HEK293 (cell line): Measurements from ENCODE around the gene FBXO34.

Experiments used
- ATF2 ChIP-seq: fragments of 450-650 bp; formaldehyde crosslinking; IDR thresholded peaks from 2 replicates; pipeline ENCODE4 v1.5.1; 2016; ENCODE audit warnings: missing biosample characterization, missing genetic modification characterization, low read depth
- BCL11A ChIP-seq: fragments of 450-650 bp; formaldehyde crosslinking; IDR thresholded peaks from 2 replicates; pipeline ENCODE4 v1.5.1; 2016; ENCODE audit warnings: low read depth, missing biosample characterization, missing genetic modification characterization
- GLIS1 ChIP-seq: fragments of 450-650 bp; formaldehyde crosslinking; IDR thresholded peaks from 2 replicates; pipeline ENCODE4 v1.5.1; 2016; ENCODE audit warnings: missing biosample characterization, missing genetic modification characterization
- IKZF3 ChIP-seq: fragments of 450-650 bp; IDR thresholded peaks from 2 replicates; pipeline ENCODE4 v1.5.0; 2018; ENCODE audit warnings: missing biosample characterization, mild to moderate bottlenecking, missing genetic modification characterization, moderate library complexity
- PRDM4 ChIP-seq: fragments of 450-650 bp; formaldehyde crosslinking; IDR thresholded peaks from 2 replicates; pipeline ENCODE4 v1.5.1; 2017; ENCODE audit warnings: missing biosample characterization, missing genetic modification characterization
- REST ChIP-seq: fragments of 450-650 bp; formaldehyde crosslinking; IDR thresholded peaks from 2 replicates; pipeline ENCODE4 v1.5.1; 2016; ENCODE audit warnings: missing biosample characterization, missing genetic modification characterization
- SCRT2 ChIP-seq: fragments of 450-650 bp; formaldehyde crosslinking; IDR thresholded peaks from 2 replicates; pipeline ENCODE4 v1.5.1; 2016; ENCODE audit warnings: missing biosample characterization, missing genetic modification characterization
- YY2 ChIP-seq: fragments of 450-650 bp; formaldehyde crosslinking; IDR thresholded peaks from 2 replicates; pipeline ENCODE4 v1.5.1; 2016; ENCODE audit warnings: missing biosample characterization, missing genetic modification characterization
- ZBTB20 ChIP-seq: fragments of 450-650 bp; formaldehyde crosslinking; IDR thresholded peaks from 2 replicates; pipeline ENCODE4 v1.5.1; 2016; ENCODE audit warnings: missing biosample characterization, missing genetic modification characterization
- ZNF112 ChIP-seq: fragments of 450-650 bp; formaldehyde crosslinking; IDR thresholded peaks from 2 replicates; pipeline ENCODE4 v1.5.0; 2017; ENCODE audit warnings: missing biosample characterization, missing genetic modification characterization
- ZNF132 ChIP-seq: fragments of 450-650 bp; formaldehyde crosslinking; IDR thresholded peaks from 2 replicates; pipeline ENCODE4 v1.5.1; 2017; ENCODE audit warnings: missing biosample characterization, missing genetic modification characterization, borderline replicate concordance
- ZNF169 ChIP-seq: fragments of 450-650 bp; formaldehyde crosslinking; IDR thresholded peaks from 2 replicates; pipeline ENCODE4 v1.5.1; 2016; ENCODE audit warnings: missing biosample characterization, missing genetic modification characterization
- ZNF221 ChIP-seq: fragments of 450-650 bp; formaldehyde crosslinking; IDR thresholded peaks from 2 replicates; pipeline ENCODE4 v1.5.1; 2017; ENCODE audit warnings: missing biosample characterization, missing genetic modification characterization, borderline replicate concordance
- ZNF311 ChIP-seq: fragments of 450-650 bp; formaldehyde crosslinking; IDR thresholded peaks from 2 replicates; pipeline ENCODE4 v1.5.1; 2017; ENCODE audit warnings: missing biosample characterization, missing genetic modification characterization, borderline replicate concordance
- ZNF366 ChIP-seq: fragments of 450-650 bp; formaldehyde crosslinking; conservative IDR thresholded peaks from 2 replicates; pipeline ENCODE4 v1.5.1; 2016; ENCODE audit warnings: missing biosample characterization, missing genetic modification characterization
- ZNF37A ChIP-seq: fragments of 450-650 bp; IDR thresholded peaks from 2 replicates; pipeline ENCODE4 v1.5.1; 2018; ENCODE audit warnings: missing biosample characterization, missing genetic modification characterization
- ZNF404 ChIP-seq: fragments of 450-650 bp; formaldehyde crosslinking; IDR thresholded peaks from 2 replicates; pipeline ENCODE4 v1.5.1; 2017; ENCODE audit warnings: missing biosample characterization, missing genetic modification characterization
- ZNF426 ChIP-seq: fragments of 450-650 bp; formaldehyde crosslinking; IDR thresholded peaks from 2 replicates; pipeline ENCODE4 v1.5.1; 2017; ENCODE audit warnings: missing biosample characterization, missing genetic modification characterization, mild to moderate bottlenecking, inconsistent platforms, moderate library complexity
- ZNF501 ChIP-seq: fragments of 450-650 bp; formaldehyde crosslinking; IDR thresholded peaks from 2 replicates; pipeline ENCODE4 v1.5.1; 2016; ENCODE audit warnings: missing biosample characterization, missing genetic modification characterization
- ZNF513 ChIP-seq: fragments of 450-650 bp; IDR thresholded peaks from 2 replicates; pipeline ENCODE4 v1.5.1; 2018; ENCODE audit warnings: missing biosample characterization, missing genetic modification characterization
- ZNF560 ChIP-seq: fragments of 450-650 bp; formaldehyde crosslinking; IDR thresholded peaks from 2 replicates; pipeline ENCODE4 v1.5.1; 2017; ENCODE audit warnings: missing biosample characterization, missing genetic modification characterization, borderline replicate concordance
- ZNF585B ChIP-seq: fragments of 450-650 bp; formaldehyde crosslinking; IDR thresholded peaks from 2 replicates; pipeline ENCODE4 v1.5.1; 2016; ENCODE audit warnings: missing biosample characterization, missing genetic modification characterization
- ZNF610 ChIP-seq: fragments of 450-650 bp; formaldehyde crosslinking; IDR thresholded peaks from 2 replicates; pipeline ENCODE4 v1.5.1; 2016; ENCODE audit warnings: missing biosample characterization, missing genetic modification characterization, borderline replicate concordance
- ZNF654 ChIP-seq: fragments of 450-650 bp; formaldehyde crosslinking; IDR thresholded peaks from 2 replicates; pipeline ENCODE4 v1.5.1; 2016; ENCODE audit warnings: low read depth, missing biosample characterization, missing genetic modification characterization
- ZNF707 ChIP-seq: fragments of 450-650 bp; formaldehyde crosslinking; IDR thresholded peaks from 2 replicates; pipeline ENCODE4 v1.5.1; 2016; ENCODE audit warnings: missing biosample characterization, missing genetic modification characterization
- ZNF76 ChIP-seq: fragments of 450-650 bp; formaldehyde crosslinking; IDR thresholded peaks from 2 replicates; pipeline ENCODE4; 2016; ENCODE audit warnings: low read depth, missing biosample characterization, missing genetic modification characterization, borderline replicate concordance
- ZSCAN30 ChIP-seq: fragments of 450-650 bp; IDR thresholded peaks from 2 replicates; pipeline ENCODE4 v1.5.1; 2018; ENCODE audit warnings: missing biosample characterization, mild to moderate bottlenecking, missing genetic modification characterization, moderate library complexity
- TF ChIP-seq, protein P1 (sequence below): fragments of 450-650 bp; formaldehyde crosslinking; IDR thresholded peaks from 2 replicates; pipeline ENCODE4 v1.5.1; 2016; ENCODE audit warnings: missing biosample characterization, missing genetic modification characterization, low read depth
- TF ChIP-seq, protein P2 (sequence below): fragments of 450-650 bp; formaldehyde crosslinking; IDR thresholded peaks from 2 replicates; pipeline ENCODE4 v1.5.1; 2017; ENCODE audit warnings: missing biosample characterization, missing genetic modification characterization

FBXO34 gene

DNA sequence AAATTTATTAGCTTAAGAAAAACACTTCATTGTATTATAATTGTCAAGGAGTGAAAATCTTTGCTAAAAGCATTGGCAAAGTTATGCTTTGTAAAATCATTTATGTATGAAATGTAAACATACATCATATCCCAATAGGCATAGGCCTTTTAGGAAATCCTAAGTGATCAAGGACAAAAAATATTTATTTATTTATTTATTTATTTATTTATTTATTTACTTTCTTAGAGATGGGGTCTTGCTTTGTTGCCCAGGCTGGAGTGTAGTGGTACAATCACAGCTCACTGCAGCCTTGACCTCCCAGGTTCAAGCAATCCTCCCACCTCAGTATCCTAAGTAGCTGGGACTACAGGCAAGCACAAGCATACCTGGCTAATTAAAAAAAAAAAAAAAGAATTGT lies 47.9 kb upstream of the FBXO34 start (continued):
- TF ChIP-seq ZNF426 (tag by site-specific recombination) (peak; percentile 67), ATF2 (tag by site-specific recombination) (no peak), ZNF311 (no peak), SCRT2 (tag by site-specific recombination) (no peak), ZNF707 (tag by site-specific recombination) (no peak), ZNF169 (no peak), ZNF132 (tag by site-specific recombination) (no peak), REST (tag by site-specific recombination) (peak; percentile 41; the same call in 1 of the 2 replicates), ZNF560 (tag by site-specific recombination) (0 out of 2 replicates have a peak, but pooled peaks have one; percentile 30), ZNF76 (no peak), ZNF404 (no peak), ZNF654 (tag by site-specific recombination) (peak; percentile 24; the same call in 1 of the 2 replicates), GLIS1 (tag by site-specific recombination) (no peak), ZBTB20 (tag by site-specific recombination) (no peak), ZNF585B (tag by site-specific recombination) (no peak), ZNF366 (no peak), ZNF37A (tag by site-specific recombination) (no peak), ZNF112 (no peak), BCL11A (tag by site-specific recombination) (no peak), PRDM4 (tag by site-specific recombination) (no peak), IKZF3 (tag by site-specific recombination) (no peak), YY2 (no peak), ZNF221 (no peak), ZNF610 (tag by site-specific recombination) (no peak), ZNF501 (tag by site-specific recombination) (no peak), ZNF513 (tag by site-specific recombination) (no peak), ZSCAN30 (tag by site-specific recombination) (no peak)
- TF ChIP-seq, protein P1, sequence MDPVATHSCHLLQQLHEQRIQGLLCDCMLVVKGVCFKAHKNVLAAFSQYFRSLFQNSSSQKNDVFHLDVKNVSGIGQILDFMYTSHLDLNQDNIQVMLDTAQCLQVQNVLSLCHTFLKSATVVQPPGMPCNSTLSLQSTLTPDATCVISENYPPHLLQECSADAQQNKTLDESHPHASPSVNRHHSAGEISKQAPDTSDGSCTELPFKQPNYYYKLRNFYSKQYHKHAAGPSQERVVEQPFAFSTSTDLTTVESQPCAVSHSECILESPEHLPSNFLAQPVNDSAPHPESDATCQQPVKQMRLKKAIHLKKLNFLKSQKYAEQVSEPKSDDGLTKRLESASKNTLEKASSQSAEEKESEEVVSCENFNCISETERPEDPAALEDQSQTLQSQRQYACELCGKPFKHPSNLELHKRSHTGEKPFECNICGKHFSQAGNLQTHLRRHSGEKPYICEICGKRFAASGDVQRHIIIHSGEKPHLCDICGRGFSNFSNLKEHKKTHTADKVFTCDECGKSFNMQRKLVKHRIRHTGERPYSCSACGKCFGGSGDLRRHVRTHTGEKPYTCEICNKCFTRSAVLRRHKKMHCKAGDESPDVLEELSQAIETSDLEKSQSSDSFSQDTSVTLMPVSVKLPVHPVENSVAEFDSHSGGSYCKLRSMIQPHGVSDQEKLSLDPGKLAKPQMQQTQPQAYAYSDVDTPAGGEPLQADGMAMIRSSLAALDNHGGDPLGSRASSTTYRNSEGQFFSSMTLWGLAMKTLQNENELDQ (tag by site-specific recombination) = no peak
- TF ChIP-seq, protein P2, sequence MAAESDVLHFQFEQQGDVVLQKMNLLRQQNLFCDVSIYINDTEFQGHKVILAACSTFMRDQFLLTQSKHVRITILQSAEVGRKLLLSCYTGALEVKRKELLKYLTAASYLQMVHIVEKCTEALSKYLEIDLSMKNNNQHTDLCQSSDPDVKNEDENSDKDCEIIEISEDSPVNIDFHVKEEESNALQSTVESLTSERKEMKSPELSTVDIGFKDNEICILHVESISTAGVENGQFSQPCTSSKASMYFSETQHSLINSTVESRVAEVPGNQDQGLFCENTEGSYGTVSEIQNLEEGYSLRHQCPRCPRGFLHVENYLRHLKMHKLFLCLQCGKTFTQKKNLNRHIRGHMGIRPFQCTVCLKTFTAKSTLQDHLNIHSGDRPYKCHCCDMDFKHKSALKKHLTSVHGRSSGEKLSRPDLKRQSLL (tag by site-specific recombination) = no peak
